NK-92 (cell line): Measurements from ENCODE around the gene MB21D2.
"Not testable (repeated sequence)": the region's sequence is repeated elsewhere in the genome, so short reads cannot be mapped to it uniquely, and the experiment has no call there.

Experiments
- DNase-seq: peaks from one replicate; lab custom pipeline; 2025; ENCODE audit not compliant: unreplicated experiment; lab: John Stamatoyannopoulos, UW

MB21D2 gene, protein sequence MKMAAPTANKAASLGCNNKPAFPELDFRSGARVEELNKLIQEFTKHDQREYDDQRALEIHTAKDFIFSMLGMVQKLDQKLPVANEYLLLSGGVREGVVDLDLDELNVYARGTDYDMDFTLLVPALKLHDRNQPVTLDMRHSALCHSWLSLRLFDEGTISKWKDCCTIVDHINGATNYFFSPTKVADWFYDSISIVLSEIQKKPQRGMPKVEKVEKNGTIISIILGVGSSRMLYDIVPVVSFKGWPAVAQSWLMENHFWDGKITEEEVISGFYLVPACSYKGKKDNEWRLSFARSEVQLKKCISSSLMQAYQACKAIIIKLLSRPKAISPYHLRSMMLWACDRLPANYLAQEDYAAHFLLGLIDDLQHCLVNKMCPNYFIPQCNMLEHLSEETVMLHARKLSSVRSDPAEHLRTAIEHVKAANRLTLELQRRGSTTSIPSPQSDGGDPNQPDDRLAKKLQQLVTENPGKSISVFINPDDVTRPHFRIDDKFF

DNA sequence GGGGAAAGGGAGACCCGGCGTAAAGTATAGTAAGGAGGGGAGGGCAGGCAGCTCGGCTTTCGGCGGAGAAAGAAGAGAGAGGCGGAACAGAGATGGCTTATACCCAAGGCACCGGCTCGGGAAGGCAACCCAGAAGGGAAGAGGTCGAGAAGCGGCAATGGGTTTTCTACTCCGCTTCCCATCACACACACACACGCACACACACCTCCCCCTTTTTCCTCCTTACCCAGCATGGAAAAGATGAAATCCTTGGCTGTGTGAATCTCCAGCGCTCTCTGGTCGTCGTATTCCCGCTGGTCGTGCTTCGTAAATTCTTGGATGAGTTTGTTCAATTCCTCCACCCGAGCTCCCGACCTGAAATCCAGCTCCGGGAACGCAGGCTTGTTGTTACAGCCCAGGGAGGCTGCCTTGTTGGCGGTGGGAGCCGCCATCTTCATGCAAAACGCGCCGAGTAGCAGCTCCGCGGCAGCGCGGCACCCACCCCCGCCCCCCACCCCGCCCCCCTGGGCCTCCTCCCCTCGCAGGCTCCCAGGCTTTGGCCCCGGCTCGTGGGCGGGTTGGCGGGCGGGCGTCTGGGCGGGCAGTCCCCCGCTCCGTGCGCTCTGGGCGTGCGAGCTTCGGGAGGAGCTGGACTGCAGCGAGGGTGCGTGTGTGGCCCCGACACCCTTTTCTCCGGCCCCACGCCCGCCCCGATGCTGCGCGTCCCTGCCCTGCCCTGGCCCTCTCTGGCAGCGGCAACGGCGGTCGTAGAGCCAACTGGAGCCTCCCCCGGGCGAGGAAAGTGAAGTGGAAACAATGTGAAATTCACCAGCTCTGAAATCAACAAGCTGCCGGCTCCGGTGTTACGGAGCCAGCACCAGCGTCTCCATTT lies at the start of gene MB21D2:
Gene MB21D2 (minus strand): TSS at position 453 of the 871 bp plus-strand sequence. CDS start 16 bp downstream, at position 437.
- DNase-seq: no peak

DNA sequence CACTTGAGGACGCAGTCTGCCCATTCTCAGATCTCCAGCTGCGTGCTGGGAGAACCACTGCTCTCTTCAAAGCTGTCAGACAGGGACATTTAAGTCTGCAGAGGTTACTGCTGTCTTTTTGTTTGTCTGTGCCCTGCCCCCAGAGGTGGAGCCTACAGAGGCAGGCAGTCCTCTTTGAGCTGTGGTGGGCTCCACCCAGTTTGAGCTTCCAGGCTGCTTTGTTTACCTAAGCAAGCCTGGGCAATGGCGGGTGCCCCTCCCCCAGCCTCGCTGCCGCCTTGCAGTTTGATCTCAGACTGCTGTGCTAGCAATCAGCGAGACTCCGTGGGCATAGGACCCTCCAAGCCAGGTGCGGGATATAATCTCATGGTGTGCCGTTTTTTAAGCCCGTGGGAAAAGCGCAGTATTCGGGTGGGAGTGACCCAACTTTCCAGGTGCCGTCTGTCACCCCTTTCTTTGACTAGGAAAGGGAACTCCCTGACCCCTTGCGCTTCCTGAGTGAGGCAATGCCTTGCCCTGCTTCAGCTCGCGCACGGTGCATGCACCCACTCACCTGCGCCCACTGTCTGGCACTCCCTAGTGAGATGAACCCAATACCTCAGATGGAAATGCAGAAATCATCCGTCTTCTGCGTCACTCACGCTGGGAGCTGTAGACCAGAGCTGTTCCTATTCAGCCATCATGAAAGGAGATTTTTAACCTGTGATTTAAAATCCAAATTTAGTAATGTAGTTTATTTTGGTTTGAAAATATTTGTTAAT lies 47.5 kb upstream of the MB21D2 start:
- DNase-seq: not testable (repeated sequence)

DNA sequence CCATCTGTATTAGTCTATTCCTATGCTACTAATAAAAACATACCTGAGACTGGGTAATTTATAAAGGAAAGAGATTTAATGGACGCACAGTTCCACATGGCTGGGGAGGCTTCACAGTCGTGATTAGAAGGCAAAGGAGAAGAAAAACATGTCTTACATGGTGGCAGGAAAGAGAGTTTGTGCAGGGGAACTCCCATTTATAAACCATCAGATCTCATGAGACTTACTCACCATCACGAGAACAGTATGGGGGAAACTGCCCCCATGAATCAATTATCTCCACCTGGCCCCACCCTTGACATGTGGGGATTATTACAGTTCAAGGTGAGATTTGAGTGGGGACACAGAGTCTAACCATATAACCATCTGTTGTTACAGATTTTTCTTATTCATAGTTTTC lies 42.1 kb upstream of the MB21D2 start:
- no peak for DNase-seq

DNA sequence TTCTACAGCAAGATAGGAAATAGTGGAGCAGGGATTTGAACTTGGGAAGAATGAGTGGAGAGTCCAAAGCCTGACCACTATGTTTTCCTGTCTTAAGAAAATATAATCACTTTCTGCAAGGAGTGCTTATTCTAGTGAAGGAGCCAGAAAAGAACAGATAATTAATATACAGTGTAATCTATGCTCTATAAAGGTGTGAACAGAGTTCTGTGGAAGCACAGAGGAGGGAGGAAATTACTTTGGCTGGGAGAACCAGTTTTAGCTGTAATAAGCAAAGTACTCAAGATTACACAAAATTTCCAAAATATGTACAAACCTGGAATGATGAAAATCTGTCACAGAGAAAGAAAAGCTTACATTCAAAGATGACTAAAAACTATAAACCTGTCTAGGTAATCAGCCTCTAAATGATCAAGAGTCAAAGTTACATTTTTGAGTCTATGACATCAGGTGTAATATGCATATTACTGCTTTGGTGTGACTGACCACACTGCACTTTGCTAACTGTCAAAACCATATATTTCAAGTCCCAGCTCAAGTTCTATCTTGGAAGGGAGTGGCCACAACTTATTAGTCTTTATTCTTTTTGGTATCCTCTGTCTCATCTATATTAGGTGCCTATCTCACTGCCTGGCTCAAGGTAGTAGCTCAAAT lies 40.7 kb upstream of the MB21D2 start:
- no peak for DNase-seq

DNA sequence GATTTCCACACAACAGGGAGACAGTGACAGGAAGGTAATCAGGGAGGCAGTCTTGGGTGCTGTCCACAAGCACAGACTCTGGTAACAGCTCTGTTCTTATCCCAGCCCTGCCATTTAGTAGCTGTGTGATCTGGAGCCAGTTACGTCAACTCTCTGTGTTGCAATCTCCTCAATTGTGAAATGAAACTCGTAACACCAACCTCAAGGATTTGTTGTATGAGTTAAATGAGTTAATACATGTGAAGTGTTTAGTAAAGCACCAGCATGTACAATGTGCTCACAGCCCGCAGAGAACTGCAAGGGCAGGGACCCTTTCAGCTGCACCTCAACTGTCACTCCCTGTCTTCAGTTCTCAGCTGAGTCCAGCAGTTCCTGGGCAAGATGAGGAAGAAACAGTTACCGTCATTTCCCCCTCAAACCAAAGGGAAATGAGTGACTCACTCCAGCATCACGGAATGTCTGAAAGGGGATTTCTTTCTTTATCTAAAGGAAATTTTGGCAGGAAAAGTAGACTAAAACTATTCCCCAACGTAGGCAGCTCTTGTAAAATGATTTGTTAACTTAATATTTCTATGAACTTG lies 39.9 kb upstream of the MB21D2 start:
- DNase-seq: no peak

DNA sequence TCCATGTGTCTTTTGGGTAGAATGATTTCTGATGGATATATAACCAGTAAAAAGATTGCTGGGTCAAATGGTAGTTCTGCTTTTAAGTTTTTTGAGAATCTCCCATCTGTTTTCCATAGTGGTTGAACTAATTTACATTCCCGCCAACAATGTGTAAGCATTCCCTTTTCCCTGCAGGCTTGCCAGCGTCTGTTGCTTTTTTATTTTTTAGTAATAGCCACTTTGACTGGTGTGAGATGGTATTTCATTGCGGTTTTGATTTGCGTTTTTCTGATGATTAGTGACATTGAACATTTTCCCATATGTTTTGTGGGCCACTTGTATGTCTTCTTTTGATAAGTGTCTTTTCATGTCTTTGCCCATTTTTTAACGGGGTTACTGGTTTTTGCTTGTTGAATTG lies 36.3 kb upstream of the MB21D2 start:
- DNase-seq: no peak

DNA sequence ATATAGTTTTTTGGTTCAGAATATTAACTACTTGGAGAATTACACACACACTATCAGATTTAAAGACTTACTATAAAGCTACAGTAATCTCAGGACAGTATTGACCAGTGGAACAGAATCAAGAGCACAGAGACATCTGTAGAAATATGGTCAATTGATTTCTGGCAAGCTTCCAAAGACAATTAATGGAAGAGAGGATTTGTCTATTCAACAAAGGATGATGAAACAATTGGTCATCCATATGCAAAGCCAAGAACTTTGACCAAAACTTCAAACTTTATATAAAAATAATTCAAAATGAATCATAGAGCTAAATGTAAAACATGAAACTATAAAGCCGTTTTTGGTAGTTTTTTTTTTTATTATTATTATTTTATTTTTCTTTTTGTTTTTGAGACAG lies 29.8 kb upstream of the MB21D2 start:
- no peak for DNase-seq

DNA sequence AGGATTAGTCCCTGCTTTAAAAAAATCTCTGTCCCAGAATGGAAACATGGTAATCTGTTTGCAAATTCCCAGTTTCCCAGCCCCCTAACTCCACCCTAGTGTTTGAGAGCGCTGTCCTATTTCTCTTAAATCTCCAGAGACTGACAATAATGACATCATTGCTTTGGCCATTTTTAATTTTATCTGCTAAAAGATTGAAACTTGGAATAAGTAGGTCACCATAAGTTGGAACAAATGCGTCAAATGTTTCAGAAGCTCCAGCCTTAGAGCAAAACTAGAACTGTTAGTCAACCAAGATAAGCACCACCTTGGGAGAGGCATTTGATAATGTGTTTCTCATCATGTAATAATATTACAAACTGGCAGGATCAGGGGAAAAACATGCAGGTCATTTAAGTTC lies 25.7 kb upstream of the MB21D2 start:
- no peak for DNase-seq

DNA sequence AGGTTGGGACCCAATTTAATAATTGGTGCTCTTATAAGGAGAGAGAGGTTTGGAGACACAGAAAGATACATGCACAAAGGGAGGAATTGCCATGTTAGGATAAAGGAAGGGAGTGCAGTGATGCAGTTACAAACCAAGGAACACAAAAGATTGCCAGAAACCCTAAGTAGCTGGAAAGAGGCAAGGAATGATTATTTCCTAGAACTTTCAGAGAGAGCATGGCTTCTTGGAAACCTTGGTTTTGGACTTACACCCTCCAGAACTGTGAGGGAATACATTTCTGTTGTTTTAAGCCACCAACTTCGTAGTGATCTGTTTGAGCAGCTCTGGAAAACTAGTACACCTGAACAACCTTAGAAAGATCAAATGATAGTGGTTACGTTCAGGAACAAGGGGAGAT lies 25.0 kb upstream of the MB21D2 start:
- no peak for DNase-seq

DNA sequence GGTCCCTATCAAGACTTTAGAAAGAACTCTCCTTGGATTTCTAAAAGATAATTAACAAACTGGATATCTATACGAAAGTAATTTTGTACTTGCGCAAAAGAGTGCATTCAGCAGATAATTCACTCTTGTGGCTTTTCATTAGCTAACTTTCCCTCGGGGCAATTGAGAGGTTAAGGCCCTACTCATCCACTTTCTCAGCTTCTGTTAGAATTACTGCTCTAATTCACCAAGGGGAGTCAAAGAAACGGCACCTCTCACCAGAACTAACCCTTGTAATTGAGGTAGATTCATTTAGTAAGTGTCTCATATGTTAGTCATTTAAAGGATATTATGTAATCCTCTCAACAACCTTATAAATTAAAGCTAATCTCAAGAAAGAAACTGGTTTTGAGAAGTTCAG lies 22.5 kb upstream of the MB21D2 start:
- no peak for DNase-seq

DNA sequence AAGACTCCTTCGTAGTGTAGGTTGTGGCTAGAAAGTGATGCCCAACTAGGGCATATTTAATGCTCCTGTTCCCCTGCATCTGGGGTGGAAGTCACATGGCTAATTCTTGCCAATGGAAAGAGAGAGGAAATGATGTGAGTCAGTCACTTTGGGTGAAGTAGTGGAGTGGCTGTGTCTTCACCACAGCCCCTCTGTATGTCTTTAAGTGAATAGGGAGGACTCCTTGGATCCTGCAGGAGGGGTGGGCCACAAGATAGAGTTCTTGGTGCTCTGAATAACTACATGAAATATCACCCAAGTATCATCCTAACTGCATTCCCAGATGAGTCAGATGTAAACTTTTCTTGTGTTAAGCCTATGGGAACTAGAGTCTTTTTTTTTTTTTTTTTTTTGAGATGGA lies 17.8 kb upstream of the MB21D2 start:
- DNase-seq: no peak

DNA sequence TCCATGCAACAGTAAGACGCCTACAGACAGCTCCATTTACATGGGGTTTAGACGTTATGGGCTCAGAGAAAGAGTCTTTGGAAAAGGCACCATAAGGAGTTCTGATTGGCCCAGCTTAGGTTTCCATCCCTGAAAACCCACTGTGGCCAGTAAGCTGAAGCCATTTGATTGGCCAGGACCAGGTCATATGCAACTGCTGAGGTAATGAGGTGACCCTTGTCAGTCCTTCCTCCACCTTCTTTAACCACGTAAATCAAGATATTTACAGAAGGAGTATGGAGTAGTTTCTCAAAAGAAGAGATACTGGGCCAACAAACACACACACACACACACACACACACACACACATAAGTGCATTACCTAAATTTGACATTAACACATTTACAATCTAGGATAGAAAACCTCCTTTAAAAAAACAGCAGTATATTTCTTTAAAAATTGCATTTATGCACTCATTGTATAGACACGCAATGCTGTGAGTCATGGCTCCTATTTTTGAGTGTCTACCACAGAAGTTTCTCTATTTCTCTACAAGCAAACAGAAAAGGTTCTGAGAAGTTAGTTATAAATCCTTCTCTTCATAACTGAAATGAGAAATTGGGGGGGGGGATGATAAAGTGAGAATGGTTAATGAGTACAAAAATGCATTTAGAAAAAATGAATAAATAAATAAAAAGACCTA lies 16.3 kb upstream of the MB21D2 start:
- DNase-seq: no peak

DNA sequence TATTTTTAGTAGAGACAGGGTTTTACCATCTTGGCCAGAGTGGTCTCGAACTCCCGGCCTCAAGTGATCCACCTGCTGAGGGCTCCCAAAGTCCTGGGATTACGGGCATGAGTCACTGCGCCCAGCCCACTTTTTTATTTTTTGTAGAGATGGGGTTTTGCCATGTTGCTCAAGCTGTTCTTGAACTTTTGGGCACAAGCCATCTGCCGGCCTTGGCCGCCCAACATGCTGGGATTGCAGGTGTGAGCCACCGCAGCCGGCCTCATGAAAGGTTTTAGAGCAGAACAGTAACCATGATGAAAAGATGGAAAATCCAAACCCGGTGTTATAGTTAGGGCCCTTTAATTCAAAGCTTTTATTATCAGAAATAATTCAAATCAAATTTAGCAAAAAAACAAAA lies 15.6 kb upstream of the MB21D2 start:
- no peak for DNase-seq

DNA sequence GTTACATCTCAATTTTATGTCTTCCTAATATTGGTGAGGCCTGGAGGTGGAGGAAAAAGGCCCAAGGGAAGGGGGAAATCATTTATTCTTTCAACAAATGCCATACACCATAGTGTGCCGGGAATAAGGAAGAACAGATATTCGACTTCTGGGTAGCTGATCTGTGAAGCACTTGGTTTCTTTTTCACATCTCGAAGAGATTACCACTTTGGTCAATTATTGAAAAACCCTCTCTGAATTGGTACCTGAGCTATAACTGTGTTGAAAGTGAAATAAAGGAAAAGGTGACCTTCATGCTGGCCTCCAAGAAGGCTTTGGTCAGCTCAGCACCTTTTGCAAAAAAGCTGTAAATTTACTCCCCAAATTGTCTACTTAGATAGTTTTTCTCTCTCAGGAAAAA lies 14.2 kb upstream of the MB21D2 start:
- DNase-seq: no peak

DNA sequence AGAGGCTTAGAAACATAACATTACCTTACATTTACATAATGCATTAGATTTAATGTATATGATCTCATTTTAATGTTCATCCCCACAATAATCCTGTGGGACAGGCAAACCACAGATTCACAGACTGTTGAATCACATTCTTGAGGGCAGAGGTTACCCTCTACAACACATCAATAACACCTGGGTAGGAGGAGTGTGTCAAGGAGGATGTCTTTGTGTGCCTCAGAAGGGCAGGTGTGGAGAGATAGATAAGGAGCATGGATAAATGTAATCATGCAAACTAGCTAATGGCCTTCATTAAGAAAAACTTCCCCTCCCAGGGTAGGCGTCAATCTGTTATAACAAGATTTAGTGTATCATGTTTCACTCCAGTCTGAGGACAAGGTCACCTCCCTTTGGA lies 12.9 kb upstream of the MB21D2 start:
- DNase-seq: no peak

DNA sequence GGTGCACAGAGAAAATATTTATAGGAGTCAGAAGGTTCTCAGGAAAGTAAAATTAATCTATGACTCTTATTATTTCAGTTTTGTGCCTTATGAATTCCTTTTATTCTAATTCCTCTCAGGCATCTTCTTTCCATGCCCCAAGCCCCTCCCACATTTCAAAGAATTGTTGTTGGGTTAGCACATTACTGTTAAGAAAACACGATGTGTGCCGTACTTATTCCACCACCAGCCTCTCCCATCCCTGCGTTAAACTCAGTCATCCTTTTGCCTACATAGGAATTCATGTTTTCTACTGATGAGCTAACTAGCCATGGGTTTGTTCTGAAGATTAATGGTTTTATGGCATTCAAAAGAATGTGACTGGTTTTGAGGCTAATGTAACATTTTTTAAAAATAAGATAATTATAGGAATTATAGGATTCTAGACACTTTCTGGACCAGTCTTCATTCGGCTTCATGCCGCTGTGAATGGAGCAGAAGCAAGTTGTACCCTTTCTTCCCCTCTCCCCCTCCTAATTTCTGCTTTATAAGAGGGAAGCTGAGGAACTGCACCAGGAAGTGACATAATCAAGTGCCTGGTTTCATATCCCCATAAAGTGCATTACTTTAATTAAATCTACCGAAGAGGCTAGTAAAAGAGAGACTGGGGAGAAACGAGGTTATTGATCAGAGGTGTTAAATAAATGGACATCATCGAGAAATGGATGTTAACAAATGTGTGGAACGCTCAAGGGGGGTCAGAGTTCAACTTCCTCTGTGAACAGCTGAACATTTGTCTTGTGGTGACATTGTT lies 12.3 kb upstream of the MB21D2 start:
- no peak for DNase-seq

DNA sequence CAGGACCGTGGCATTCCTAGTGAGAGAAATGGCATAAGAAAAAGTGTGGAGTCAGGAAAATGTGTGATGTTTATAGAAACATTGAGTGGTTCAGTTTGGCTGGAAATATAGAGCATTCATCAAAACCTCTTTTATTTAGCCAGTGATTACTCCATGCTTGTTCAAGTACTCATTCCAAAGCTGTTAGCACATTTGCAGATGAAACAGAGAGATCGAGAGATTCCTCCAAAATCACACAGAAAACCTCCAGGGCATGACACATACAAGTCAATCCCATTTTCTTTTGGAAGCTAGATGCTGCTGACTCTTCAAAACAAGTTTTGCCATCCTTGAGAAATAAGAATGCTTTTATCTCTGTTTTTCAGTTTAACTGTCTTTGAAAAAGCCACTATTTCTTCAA lies 11.5 kb upstream of the MB21D2 start:
- no peak for DNase-seq

DNA sequence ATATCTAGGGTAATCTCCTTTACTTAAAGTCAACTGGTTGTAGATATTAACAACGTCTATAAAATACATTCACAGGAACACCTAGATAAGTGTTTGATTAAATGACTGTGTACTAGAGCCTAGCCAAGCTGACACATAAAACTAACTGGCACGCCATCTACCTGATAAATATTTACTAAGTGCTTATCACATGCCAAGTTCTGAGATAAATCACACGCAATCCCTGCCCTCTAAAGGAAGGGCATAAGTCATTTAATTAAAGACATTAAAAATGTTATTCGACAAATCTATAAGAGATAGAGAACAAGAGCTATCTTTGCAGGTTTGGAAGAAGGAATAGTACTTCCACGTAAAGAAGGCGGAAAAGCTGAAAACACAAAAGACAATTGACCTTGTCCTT lies 11.1 kb upstream of the MB21D2 start:
- DNase-seq: no peak

DNA sequence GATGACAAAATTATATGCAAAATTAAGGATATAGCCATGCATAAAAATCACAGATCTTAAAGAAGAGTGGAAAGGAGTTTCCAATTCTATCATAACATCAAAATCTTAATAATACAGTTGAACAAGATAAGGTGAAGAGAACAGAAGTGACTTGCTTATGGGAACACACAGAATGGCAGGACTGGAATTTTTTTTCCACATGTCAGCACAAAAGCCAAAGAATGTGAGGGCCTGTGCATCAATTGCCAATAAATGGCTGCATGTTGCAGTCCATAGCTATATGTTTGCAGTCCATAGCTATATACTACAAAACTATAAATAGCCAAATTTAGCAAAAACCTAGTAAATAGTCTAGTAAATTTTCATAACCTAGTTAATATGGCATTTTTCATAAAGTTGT lies 10.4 kb upstream of the MB21D2 start:
- DNase-seq: no peak
